HG03025 (cell line): ENCODE measurements around the gene FNBP1.

Source experiments
- ATAC-seq: cut with Tn5 transposase; IDR thresholded peaks from one replicate; pipeline ENCODE4 v1.9.1; 2021; ENCODE audit warnings: mild to moderate bottlenecking, moderate library complexity; ENCODE audit not compliant: unreplicated experiment, low FRiP score

The FNBP1 gene

GRCh38 chr9:129839324-129840023 lies 203.5 kb downstream of the FNBP1 start:
- no peak for ATAC-seq

DNA sequence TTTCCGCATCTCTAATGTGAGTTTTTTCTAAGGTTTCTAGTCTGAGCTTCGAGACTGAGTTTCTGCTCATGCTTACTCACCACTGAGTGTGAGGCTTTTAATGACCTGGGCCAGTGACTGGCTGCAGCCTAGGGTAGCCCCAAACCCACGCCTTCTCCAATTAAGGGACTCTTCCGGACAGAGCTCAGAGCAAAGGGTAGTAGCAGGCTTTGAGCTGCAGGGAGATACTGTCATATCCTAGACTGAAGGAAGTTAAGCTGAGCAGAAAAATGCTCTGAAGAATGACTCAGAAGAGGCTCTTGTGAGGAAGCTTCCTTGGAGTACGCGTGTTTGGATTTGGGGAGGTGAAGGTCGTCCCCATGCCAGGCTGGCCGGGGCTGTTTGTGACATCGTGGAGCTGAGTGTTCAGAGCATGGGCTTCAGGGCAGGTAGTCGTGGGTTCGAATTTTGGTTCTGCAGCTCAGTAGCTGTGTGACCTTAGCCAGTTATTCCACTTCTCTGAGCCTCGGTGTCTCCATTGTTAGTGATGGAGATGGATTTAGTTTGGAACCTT lies 204.2 kb downstream of the FNBP1 start:
- ATAC-seq: no peak
